Mesendoderm (in vitro differentiated cells): ENCODE results near the gene SAFB. TPM values are rescaled to one million over a fixed set of nuclear protein-coding genes. Genes with fewer than 3 reads are reported as not detected.

Experiments
- DNase-seq: peaks from one replicate; pipeline ENCODE4 v3.0.0; 2013
- H2AK5ac ChIP-seq: 2 replicates; pipeline ENCODE4 v1.6.1; 2013; ENCODE audit warnings: low read length, inconsistent platforms
- H2BK120ac ChIP-seq: 2 replicates; pipeline ENCODE4 v1.6.1; 2013; ENCODE audit warnings: low read depth, mild to moderate bottlenecking, low read length, moderate library complexity, mixed read lengths
- H2BK15ac ChIP-seq: replicated peaks from 2 replicates; pipeline ENCODE4 v1.6.1; 2013; ENCODE audit warnings: low read depth, mild to moderate bottlenecking, moderate library complexity
- H2BK5ac ChIP-seq: 2 replicates; pipeline ENCODE4 v1.6.1; 2013; ENCODE audit warnings: low read length, inconsistent platforms
- H3K18ac ChIP-seq: 2 replicates; pipeline ENCODE4 v1.6.1; 2013; ENCODE audit warnings: mild to moderate bottlenecking, low read length, mixed read lengths
- H3K23ac ChIP-seq: one replicate; pipeline ENCODE4 v1.6.1; 2013; ENCODE audit warnings: low read length
- H3K27ac ChIP-seq: 2 replicates; pipeline ENCODE4 v1.5.1; 2013; ENCODE audit warnings: low read depth, mild to moderate bottlenecking, inconsistent platforms, low read length, moderate library complexity
- H3K27me3 ChIP-seq: 2 replicates; pipeline ENCODE4 v1.6.1; 2013; ENCODE audit warnings: low read length, control low read depth, mild to moderate bottlenecking, inconsistent platforms; ENCODE audit not compliant: insufficient read depth, poor library complexity
- H3K36me3 ChIP-seq: 2 replicates; pipeline ENCODE4 v1.6.1; 2013; ENCODE audit warnings: low read length, inconsistent platforms; ENCODE audit not compliant: control insufficient read depth, insufficient read depth
- H3K4ac ChIP-seq: one replicate; pipeline ENCODE4 v1.6.1; 2013; ENCODE audit warnings: low read depth, mild to moderate bottlenecking, low read length, moderate library complexity
- H3K4me1 ChIP-seq: 2 replicates; pipeline ENCODE4 v1.6.1; 2013; ENCODE audit warnings: low read depth, low read length, inconsistent platforms; ENCODE audit not compliant: control insufficient read depth
- H3K4me2 ChIP-seq: 2 replicates; pipeline ENCODE4 v1.6.1; 2013; ENCODE audit warnings: low read length
- H3K4me3 ChIP-seq: 2 replicates; pipeline ENCODE4 v1.5.1; 2013; ENCODE audit warnings: mild to moderate bottlenecking, low read length
- H3K56ac ChIP-seq: one replicate; pipeline ENCODE4 v1.6.1; 2013; ENCODE audit warnings: low read length
- H3K79me1 ChIP-seq: 2 replicates; pipeline ENCODE4 v1.6.1; 2013; ENCODE audit warnings: low read length, inconsistent platforms
- H3K79me2 ChIP-seq: 2 replicates; pipeline ENCODE4 v1.6.1; 2013; ENCODE audit warnings: mild to moderate bottlenecking, low read length; ENCODE audit not compliant: control insufficient read depth, insufficient read depth
- H3K9ac ChIP-seq: 2 replicates; pipeline ENCODE4 v1.6.1; 2013; ENCODE audit warnings: low read length, inconsistent platforms
- H4K5ac ChIP-seq: one replicate; pipeline ENCODE4 v1.6.1; 2013; ENCODE audit warnings: low read length
- H4K8ac ChIP-seq: one replicate; pipeline ENCODE4 v1.6.1; 2013; ENCODE audit warnings: low read depth, mild to moderate bottlenecking, control low read depth, low read length, moderate library complexity
- WGBS: extraction: QIAGEN DNeasy Blood & Tissue Kit; methylation state at CpG from one replicate; pipeline ENCODE4 v1.1.7; 2013; ENCODE audit warnings: low lambda C conversion rate, missing lambda C conversion rate; ENCODE audit not compliant: insufficient coverage; ENCODE audit errors: extremely low coverage; 5-methylcytosine and 5-hydroxymethylcytosine counted together
- polyA plus RNA-seq, 2 experiments: library from polyadenylated mRNA; stranded (reverse); fragments of 200-250 nt; gene quantifications; one replicate each; pipeline ENCODE4 v1.2.3, GENCODE V29; 2013

Gene SAFB
- 76.8 TPM for polyA plus RNA-seq (2013, experiment 1 of 2)
- polyA plus RNA-seq (2013, experiment 2 of 2): 78.0 TPM

DNA sequence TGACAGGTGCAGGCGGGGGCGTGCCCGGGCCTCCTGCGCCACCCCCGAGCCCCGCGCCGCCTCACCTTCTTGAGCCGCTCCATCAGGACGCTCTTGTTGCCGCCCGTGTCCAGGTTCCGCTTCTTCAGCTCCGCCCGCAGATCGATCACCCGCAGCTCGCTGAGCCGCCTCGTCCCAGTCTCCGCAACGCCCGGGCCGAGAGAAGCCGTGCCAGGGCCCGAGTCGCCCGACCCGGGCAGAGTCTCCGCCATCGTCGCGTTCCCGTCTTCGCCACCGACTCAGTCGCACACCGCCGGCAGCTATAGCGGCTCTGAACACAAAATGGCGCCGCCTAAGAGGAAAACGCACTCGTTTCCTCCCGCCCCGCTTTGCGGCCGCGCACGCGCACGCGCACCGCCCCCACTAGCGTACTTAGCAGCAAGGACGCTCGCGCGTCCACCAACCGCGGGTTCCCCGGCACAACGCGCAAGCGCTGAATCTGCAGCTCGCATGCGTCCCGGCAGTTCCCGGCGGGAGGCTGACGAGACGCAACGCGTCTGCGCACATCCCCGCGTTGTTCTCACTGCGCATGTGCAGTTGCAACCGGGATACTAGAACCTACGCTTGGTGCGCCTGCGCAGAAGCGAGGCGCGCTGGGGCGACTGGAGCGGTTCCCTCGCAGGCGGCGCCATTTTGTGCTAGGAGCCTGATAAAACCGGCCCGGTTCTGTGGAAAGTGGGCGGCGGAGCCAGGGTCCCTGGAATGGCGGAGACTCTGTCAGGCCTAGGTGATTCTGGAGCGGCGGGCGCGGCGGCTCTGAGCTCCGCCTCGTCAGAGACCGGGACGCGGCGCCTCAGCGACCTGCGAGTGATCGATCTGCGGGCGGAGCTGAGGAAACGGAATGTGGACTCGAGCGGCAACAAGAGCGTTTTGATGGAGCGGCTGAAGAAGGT is at the start of gene SAFB, which contains the start of gene SAFB2:
Gene SAFB, plus strand, starts transcription at position 619 of the 932 bp plus-strand sequence. Its CDS starts 123 bp downstream, at position 742.
Gene SAFB2, minus strand, starts transcription at position 312 of the 932 bp plus-strand sequence. Its CDS starts 61 bp downstream, at position 251.
- H3K56ac ChIP-seq: peak within 1 kb of the TSS; percentile 99
- peak within 1 kb of the TSS; percentile 94 for H3K4me3 ChIP-seq
- peaks cover 25% of the 10 kb centered on the region for H3K79me1 ChIP-seq
- no peaks in the 10 kb centered on the region for H3K27me3 ChIP-seq
- peak within 1 kb of the TSS; percentile 96 for H3K4me2 ChIP-seq
- H2AK5ac ChIP-seq: peak within 1 kb of the TSS; percentile 90
- H2BK120ac ChIP-seq: peak within 1 kb of the TSS; percentile 17
- peak within 1 kb of the TSS; percentile 88 for H4K8ac ChIP-seq
- peaks cover 87% of the 10 kb centered on the region for H3K79me2 ChIP-seq
- peak within 1 kb of the TSS; percentile 100 for H3K9ac ChIP-seq
- peak within 1 kb of the TSS; percentile 96 for H3K23ac ChIP-seq
- peaks cover 12% of the 10 kb centered on the region for H3K4me1 ChIP-seq
- no peak within 1 kb of the TSS for H2BK15ac ChIP-seq
- H3K36me3 ChIP-seq: peaks cover 10% of the 10 kb centered on the region
- peak within 1 kb of the TSS; percentile 89 for H3K18ac ChIP-seq
- H3K27ac ChIP-seq: peak within 1 kb of the TSS; percentile 90
- H3K4ac ChIP-seq: peak within 1 kb of the TSS; percentile 96
- no peak within 1 kb of the TSS for H4K5ac ChIP-seq
- no CpG with 5 or more reads among the region's 116 CpGs for WGBS
- H2BK5ac ChIP-seq: peak within 1 kb of the TSS; percentile 68
- peak; percentile 100 for DNase-seq

DNA sequence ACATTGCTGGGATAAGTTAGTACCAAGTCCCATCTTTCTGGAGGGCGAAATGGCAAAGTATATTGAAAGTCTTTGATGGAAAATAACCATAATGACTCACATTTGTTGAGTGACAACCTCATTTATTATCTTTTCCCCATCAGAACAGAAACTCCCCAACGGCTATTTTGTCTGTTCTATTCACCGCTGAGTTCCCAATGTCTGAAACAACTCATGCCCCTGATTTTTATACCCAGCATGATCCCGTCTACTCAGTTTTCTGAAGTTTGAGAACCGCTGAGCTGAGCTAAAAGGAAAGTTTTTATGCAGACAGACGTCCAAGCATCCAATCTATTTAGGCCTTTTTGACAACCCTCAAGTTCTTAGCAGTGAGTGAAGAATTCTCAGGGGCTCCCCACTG is 47.3 kb upstream of the SAFB start:
- H3K27ac ChIP-seq: no peak overlapping the region
- H3K23ac ChIP-seq: no peak overlapping the region
- H3K4ac ChIP-seq: no peak overlapping the region
- H4K8ac ChIP-seq: no peak overlapping the region
- H4K5ac ChIP-seq: no peak overlapping the region
- H2BK5ac ChIP-seq: no peak overlapping the region
- WGBS: no CpG with 5 or more reads among the region's 6 CpGs
- no peak overlapping the region for H2BK15ac ChIP-seq
- H2BK120ac ChIP-seq: no peak overlapping the region
- no peak overlapping the region for H3K4me3 ChIP-seq
- H3K56ac ChIP-seq: no peak overlapping the region
- H3K36me3 ChIP-seq: no peaks in the 10 kb centered on the region
- no peak overlapping the region for H3K4me2 ChIP-seq
- DNase-seq: no peak
- H3K4me1 ChIP-seq: no peaks in the 10 kb centered on the region
- no peaks in the 10 kb centered on the region for H3K27me3 ChIP-seq
- no peak overlapping the region for H3K9ac ChIP-seq
- H3K79me2 ChIP-seq: no peaks in the 10 kb centered on the region
- no peaks in the 10 kb centered on the region for H3K79me1 ChIP-seq
- H3K18ac ChIP-seq: no peak overlapping the region
- no peak overlapping the region for H2AK5ac ChIP-seq

DNA sequence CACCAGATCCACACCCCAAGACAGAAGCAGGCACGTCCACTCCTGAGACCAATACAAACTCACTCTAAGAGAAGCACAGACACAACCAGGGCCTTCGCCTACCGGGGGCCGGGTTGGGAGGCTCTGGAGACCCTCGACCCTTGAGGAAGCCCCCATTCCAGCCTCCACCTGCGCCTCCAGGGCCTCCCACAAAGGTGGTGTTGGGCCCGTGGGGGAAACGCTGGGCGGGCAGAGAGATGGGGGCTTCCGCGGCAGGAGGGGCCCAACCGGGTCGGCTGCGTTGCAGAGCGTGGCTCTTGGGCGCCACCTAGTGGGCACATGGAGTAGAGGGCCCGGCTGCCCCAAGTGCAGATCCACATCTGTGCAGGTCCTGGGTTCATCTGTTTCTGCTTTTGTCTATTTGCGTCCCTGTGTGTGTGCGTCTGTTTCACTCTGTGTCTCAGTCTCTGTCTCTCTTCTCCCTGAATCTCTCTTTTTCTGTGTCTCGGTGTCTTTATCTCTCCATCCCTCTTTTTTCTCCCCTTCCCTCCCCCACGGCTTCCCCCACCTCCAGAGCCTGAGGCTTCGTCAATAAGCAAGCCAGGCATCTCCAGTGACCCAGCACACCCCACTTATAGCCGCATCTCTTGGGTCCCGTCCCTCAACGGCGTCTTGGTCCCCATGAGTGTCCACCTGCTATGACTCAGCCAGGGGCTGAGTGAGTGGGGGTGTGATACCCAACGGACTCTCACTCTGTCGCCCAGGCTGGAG is 44.6 kb upstream of the SAFB start:
- Histone ChIP-seq H2BK5ac (no peak overlapping the region), H3K36me3 (no peaks in the 10 kb centered on the region), H3K79me2 (no peaks in the 10 kb centered on the region), H3K4me2 (no peak overlapping the region), H3K4me1 (no peaks in the 10 kb centered on the region), H3K4ac (no peak overlapping the region), H3K4me3 (no peak overlapping the region), H3K79me1 (no peaks in the 10 kb centered on the region), H3K23ac (no peak overlapping the region), H2AK5ac (no peak overlapping the region), H3K27me3 (no peaks in the 10 kb centered on the region), H3K18ac (no peak overlapping the region), H4K5ac (no peak overlapping the region), H2BK15ac (no peak overlapping the region), H3K27ac (no peak overlapping the region), H4K8ac (no peak overlapping the region), H3K56ac (peak overlapping the region; percentile 75), H2BK120ac (no peak overlapping the region), H3K9ac (peak overlapping the region; percentile 31)
- peak; percentile 55 for DNase-seq
- WGBS: no CpG with 5 or more reads among the region's 28 CpGs

DNA sequence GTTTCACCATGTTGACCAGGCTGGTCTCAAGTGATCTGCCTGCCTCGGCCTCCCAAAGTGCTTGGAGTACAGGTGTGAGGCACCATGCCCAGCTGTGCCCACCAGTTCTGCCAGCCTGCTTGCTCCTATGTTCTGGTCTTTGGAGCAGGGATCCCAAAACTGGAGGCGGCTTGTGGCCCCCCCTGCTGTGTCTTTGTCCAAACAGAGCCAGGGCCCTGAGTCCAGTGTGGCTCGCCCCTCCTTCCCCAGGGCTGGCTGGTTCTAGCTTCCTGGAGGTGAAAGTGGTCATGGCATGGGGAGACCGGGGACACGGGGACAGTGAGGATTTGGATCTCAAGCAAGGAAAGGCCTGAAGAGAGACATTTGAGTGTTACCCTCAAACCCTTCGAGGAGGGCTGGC is 43.6 kb upstream of the SAFB start:
- no peak overlapping the region for H2BK5ac ChIP-seq

DNA sequence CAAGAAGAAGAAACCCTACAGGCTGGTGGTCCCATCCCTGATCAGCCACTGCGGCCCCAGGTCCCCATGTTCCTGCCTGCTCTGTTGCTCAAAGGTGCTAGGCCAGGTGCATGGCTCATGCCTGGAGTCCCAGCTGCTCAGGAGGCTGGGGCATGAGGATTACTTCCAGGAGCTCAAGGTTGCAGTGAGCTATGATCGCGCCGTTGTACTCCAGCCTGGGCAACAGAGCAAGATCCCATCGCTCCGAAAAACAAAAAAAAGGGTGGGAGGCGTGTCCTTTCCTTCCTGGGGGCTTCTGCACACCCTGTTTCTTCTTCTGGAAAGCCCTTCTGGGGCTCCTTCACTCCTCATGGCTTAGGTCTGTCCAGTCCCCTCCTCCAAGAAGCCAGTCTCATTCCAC is 43.2 kb upstream of the SAFB start:
- H3K79me1 ChIP-seq: no peaks in the 10 kb centered on the region
- H2BK15ac ChIP-seq: no peak overlapping the region
- no peaks in the 10 kb centered on the region for H3K4me1 ChIP-seq
- H3K9ac ChIP-seq: no peak overlapping the region
- H3K18ac ChIP-seq: no peak overlapping the region
- DNase-seq: no peak
- H3K27me3 ChIP-seq: no peaks in the 10 kb centered on the region
- no peak overlapping the region for H3K4me2 ChIP-seq
- no peak overlapping the region for H4K5ac ChIP-seq
- H4K8ac ChIP-seq: no peak overlapping the region
- H3K79me2 ChIP-seq: no peaks in the 10 kb centered on the region
- WGBS: no CpG with 5 or more reads among the region's 7 CpGs
- no peak overlapping the region for H3K4me3 ChIP-seq
- no peak overlapping the region for H2BK5ac ChIP-seq
- no peaks in the 10 kb centered on the region for H3K36me3 ChIP-seq
- no peak overlapping the region for H2AK5ac ChIP-seq
- no peak overlapping the region for H3K4ac ChIP-seq
- H3K27ac ChIP-seq: no peak overlapping the region
- no peak overlapping the region for H3K23ac ChIP-seq
- H2BK120ac ChIP-seq: no peak overlapping the region
- no peak overlapping the region for H3K56ac ChIP-seq

More for the DNA sequence above, 43.6 kb upstream of the SAFB start:
- no peaks in the 10 kb centered on the region for H3K79me2 ChIP-seq
- no peak overlapping the region for H3K9ac ChIP-seq
- no peak overlapping the region for H4K8ac ChIP-seq
- no peak overlapping the region for H3K4me3 ChIP-seq
- no peak overlapping the region for H3K56ac ChIP-seq
- H3K27ac ChIP-seq: no peak overlapping the region
- no peak overlapping the region for H4K5ac ChIP-seq
- H2AK5ac ChIP-seq: no peak overlapping the region
- no peak overlapping the region for H2BK15ac ChIP-seq
- no peak overlapping the region for H3K18ac ChIP-seq
- DNase-seq: no peak
- H3K23ac ChIP-seq: no peak overlapping the region
- H3K36me3 ChIP-seq: no peaks in the 10 kb centered on the region
- no peaks in the 10 kb centered on the region for H3K27me3 ChIP-seq
- H3K4me1 ChIP-seq: no peaks in the 10 kb centered on the region
- no peak overlapping the region for H3K4ac ChIP-seq
- no peak overlapping the region for H3K4me2 ChIP-seq
- no peak overlapping the region for H2BK120ac ChIP-seq
- no peaks in the 10 kb centered on the region for H3K79me1 ChIP-seq
- no CpG with 5 or more reads among the region's 6 CpGs for WGBS
